Stimulated activated CD4-positive, alpha-beta T cell treated with anti-CD3 and anti-CD28 coated beads, Interleukin-2, amount 100 ng/mL, for 48 hours (primary cell): ENCODE results near the gene CTF1.
A peak's percentile ranks its signal among the peaks of the same experiment; 100 is the strongest.
"Not testable (repeated sequence)": the region's sequence is repeated elsewhere in the genome, so short reads cannot be mapped to it uniquely, and the experiment has no call there.

Experiments used
- DNase-seq, 2 donors: peaks; one replicate each; pipeline ENCODE4 v3.0.0-alpha.2; 2020

CTF1 gene

GRCh38 chr16:30931068-30931650, 34.7 kb downstream of the CTF1 start:
- no peak for DNase-seq

DNA sequence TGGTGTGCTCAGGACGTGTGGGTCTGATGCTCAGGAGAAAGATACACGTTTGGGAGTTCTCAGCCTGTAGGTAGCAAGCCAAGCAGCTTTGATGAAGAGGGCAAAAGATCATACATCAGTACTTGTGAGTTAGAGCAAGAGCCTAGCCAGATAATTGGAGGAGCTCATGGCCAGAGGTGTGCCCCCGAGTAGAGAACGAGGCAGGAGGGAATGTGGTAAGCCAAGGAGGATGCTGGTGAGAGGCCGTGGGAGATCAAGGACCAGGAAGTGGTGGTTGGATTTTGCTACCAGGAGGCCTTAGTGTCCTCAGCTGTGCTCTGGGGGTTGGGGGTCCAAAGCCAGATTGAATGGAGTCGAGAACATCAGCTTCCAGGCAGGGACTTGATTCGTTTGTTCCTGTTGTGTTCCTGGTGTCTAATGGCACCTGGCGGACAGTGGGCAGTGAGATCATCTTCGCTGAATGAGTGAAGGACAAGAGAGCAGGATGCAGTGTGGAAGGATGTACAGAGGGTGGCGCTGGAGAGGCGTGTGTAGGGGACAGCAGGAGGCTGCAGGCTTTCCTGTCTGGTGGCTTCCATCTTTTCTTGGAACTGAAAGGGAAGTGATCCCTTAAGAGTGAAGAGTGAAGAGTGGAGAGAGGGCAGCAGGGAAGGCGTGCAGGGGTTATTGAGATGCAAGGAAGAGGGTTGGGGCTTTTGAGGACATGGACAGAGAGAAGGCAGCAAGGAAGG, 38.6 kb downstream of the CTF1 start:
- peak in 1 of 2 donors; percentile 37 for DNase-seq

- no peak for DNase-seq
Measured at GRCh38 chr16:30937692-30938091, 41.3 kb downstream of the CTF1 start.

- DNase-seq, result not testable (repeated sequence)
Measured at GRCh38 chr16:30939571-30939970, 43.2 kb downstream of the CTF1 start.

DNA sequence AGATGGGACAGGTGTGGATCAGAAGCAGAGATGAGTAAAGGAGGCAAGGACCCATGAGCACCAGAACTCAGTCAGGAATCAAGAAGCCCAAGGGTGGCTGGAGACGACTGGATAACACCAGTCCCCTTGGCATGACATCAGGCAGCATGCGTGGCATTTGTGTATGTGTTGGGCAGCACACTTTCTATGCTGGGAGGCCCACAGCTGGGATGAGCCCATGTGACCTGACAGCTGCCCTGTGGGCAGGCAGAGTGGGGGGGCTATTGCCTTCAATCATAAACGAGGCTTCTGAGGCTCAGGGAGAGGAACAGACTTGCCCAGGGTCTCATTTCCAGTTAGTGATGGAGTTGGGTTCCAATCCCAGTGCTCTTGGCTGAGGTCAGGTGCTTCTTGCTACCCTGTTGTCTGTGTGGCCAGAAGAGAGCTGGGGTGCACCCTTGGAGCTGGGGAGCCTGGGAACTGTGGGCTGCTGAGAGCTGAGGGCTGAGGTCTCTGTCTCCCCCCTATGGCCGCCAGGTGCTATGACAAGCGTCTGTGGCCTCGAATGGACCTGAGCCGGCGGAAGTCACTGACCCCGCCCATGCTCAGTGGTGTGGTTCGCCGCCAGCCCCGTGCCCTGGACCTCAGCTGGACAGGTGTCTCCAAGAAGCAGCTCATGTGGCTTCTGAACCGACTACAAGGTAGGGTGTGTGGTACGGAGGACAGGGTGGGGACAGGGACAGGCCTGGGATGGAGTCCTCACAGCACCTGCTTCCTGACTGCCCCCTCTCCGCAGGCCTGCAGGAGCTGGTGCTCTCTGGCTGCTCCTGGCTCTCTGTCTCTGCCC, 45.4 kb downstream of the CTF1 start:
- peak; percentile 66 to 68 for DNase-seq

DNA sequence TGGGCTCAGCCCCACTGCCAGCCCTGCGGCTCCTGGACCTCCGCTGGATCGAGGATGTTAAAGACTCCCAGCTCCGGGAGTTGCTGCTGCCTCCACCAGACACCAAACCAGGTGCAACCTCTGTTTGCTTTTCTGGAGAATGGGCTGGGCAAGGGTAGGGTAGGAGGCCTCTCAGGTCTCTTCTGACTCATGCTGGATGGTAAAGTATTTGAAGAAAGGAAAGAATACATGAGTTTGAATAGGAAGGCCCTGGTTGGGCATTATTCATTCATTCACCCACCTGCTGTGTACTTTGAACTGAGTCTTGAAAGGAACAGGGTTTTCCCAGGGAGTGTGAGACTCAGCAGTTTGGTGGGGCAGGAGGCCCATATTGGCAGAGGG, 46.0 kb downstream of the CTF1 start:
- no peak for DNase-seq

- DNase-seq, result no peak
Measured at GRCh38 chr16:30944352-30944751, 47.9 kb downstream of the CTF1 start.

DNA sequence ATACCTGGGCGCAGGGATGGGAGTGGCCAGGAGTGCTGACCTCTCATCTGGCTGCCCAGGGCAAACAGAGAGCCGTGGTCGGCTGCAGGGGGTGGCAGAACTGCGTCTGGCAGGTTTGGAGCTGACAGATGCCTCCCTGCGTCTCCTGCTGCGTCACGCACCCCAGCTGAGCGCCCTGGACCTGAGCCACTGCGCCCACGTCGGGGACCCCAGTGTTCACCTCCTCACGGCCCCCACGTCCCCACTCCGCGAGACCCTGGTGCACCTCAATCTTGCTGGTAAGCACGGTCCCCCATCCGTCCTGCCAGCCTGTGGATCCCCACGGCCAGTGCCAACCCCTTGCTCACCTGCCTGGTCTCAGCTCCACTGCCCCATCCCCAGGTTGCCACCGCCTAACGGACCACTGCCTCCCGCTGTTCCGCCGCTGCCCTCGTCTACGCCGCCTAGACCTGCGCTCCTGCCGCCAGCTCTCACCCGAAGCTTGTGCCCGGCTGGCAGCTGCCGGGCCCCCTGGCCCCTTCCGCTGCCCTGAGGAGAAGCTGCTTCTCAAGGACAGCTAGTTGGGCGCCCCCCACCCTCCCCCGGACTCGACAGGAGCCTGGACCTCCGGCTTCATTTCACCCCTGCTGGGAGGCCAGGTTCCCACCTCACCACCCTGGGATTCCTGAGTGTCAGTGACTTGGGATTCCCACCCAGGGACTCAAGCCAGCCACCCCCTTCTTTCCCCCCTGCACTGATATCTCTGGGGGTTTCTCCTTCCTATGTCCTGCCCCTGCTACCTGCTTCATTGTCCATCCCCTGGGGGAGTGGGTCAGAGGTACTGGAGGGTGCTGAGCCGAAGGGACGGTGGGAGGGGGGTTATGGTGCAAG, 50.5 kb downstream of the CTF1 start:
- no peak for DNase-seq

- DNase-seq, result no peak
Measured at GRCh38 chr16:30947541-30947858, 51.1 kb downstream of the CTF1 start.

DNA sequence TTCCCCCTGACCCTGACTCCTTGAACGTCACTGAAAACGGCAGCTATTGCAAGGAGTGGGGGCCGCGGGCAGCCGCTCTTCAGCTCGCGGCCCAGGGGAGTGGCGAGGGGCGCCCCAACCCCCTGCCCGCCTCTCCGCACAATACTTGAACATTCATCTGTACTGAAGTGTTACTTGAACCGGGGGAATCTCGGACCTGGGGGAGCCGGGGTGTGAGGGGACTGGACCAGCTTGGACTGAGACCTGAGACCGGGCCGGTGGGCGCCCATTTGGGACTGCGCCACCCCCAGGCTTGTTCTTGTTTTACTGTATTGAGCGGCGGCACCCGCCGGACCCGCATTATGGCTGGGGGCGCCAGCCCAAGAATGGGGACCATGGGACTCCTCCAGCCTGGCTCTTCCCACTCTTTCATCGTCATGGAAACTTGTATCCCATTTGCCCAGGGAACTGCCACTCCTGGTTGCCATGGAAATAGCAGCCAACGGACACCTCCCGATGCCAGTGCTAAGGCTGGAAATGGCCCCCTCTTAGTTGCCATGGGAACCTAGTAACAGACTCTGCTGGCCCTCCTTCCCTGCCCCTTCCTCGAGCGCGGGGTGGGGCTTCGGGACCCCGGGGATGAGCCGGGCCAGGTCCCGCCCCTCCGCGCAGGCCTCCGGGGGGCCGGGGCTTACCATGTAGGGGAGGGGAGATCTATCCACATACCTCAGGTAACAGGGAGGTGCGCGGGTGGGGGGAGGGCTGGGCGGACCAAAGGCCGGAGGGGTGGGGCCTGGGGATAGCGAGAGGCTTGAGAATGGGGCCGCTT, 51.6 kb downstream of the CTF1 start:
- no peak for DNase-seq

- peak in 1 of 2 donors; percentile 35 for DNase-seq
Measured at GRCh38 chr16:30948667-30949649, 52.5 kb downstream of the CTF1 start, which contains the start of gene ORAI3. Gene ORAI3 (plus strand): TSS chr16:30949068. CDS start chr16:30949290, 222 bp downstream.

GRCh38 chr16:30949650-30950515, 53.5 kb downstream of the CTF1 start:
- no peak for DNase-seq

DNA sequence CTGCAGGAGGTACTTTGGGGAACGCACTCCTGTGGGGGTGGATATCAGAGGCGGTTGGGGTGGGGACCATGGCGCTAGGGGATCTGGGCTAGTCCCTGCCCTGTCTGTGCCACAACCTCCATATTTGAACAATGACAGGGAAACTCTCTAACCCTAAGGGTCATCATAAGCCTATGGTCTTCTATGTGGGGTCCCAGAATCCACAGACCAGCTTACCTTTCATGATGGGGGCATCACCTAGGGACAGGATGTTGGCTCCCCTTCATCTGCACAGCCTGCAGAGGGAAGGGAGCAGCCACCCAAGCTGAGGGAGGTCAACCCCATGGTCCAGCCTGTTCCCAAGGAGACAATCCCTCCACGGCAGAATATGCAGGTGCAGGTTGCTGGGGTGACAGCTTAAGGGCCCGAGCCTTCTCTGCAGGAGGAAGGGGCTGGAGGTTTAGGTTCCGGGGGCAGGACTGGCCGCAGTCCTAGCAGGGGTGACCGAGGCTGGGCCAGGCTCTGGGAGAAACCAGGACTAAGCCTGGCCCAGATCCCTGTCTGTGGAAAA, 54.2 kb downstream of the CTF1 start:
- no peak for DNase-seq

DNA sequence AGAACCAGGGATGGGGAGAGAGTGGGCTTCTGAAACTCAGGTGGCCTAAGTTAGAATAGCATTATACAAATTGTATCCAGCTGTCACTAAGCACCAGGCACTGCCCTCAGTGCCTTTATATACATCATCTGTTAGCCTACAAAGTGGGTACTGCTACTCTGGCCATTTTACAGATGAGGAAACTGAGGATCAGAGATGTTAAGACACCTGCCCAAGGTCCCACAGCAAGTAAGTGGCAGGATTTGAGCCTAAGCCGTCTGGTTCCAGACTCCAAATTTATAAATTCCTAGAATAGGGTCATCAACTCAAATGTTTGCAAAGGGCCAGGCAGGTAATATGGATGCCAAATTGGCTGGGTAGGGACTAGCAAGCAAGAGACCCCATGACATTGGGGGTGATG, 54.8 kb downstream of the CTF1 start:
- no peak for DNase-seq

DNA sequence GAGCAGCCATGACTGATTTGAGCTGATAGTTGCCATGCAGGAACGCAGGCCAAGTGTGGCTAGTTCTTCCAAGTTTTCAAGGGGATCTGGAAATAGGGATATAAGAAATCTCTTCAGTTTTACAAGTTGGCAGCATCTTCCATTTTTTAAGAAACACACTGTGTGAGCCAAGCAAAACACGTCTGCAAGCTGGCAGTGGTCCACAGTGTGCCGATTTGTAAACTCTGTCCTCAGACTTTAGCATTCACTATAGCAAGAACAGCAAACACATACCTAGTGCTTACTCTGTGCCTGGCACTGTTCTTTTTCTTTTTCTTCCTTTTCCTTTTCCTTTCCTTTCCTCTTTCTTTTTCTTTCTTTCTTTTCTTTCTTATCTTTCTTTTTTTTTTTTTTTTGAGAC, 55.3 kb downstream of the CTF1 start:
- no peak for DNase-seq

- DNase-seq, result no peak
Measured at GRCh38 chr16:30953111-30953510, 56.7 kb downstream of the CTF1 start.
